WTC11 (cell line): ENCODE data around the gene GLRA3. TPM values are rescaled to one million over a fixed set of nuclear protein-coding genes. Genes with fewer than 3 reads are reported as not detected.

ENCODE experiments used
- ATAC-seq: fragments of 200-7000 bp; cut with Tn5 transposase; 2 replicates; pipeline ENCODE4 v1.10.0; 2021; ENCODE audit warnings: mild to moderate bottlenecking, moderate library complexity
- CTCF ChIA-PET: fragments of 300-600 bp; sonication (Branson Sonifier 250); formaldehyde crosslinking; loops from one replicate; lab custom pipeline; 2021; ENCODE audit warnings: antibody characterized with exemption; lab: Charles Lee
- POLR2A ChIA-PET: fragments of 350-600 bp; sonication (Branson Sonifier 250); formaldehyde crosslinking; loops from one replicate; lab custom pipeline; 2021; ENCODE audit warnings: antibody characterized with exemption; lab: Charles Lee
- DNase-seq: peaks from one replicate; pipeline ENCODE4 v3.0.0; 2021; ENCODE audit warnings: low spot score
- H3K27ac Mint-ChIP-seq: 2 replicates; pipeline ENCODE4 v1.8.0; 2021; ENCODE audit warnings: mixed read lengths
- H3K27me3 Mint-ChIP-seq: 2 replicates; pipeline ENCODE4 v1.8.0; 2021; ENCODE audit warnings: low read depth, mild to moderate bottlenecking, moderate library complexity, mixed read lengths
- H3K36me3 Mint-ChIP-seq: 2 replicates; pipeline ENCODE4 v1.8.0; 2021; ENCODE audit warnings: mixed read lengths
- H3K4me1 Mint-ChIP-seq: 2 replicates; pipeline ENCODE4 v1.8.0; 2022; ENCODE audit warnings: mixed read lengths
- H3K4me3 Mint-ChIP-seq: 2 replicates; pipeline ENCODE4 v1.8.0; 2021; ENCODE audit warnings: mild to moderate bottlenecking, moderate library complexity, mixed read lengths
- H3K9me3 Mint-ChIP-seq: 2 replicates; pipeline ENCODE4 v1.8.0; 2021; ENCODE audit warnings: mixed read lengths
- CBFB ChIP-seq: sonication (generic); formaldehyde crosslinking; IDR thresholded peaks from 2 replicates; pipeline ENCODE4 v1.8.1; 2022; ENCODE audit warnings: mild to moderate bottlenecking, low read depth, missing genetic modification reagents
- CREM ChIP-seq: sonication (generic); formaldehyde crosslinking; IDR thresholded peaks from 2 replicates; pipeline ENCODE4 v1.8.1; 2022; ENCODE audit warnings: mild to moderate bottlenecking, missing genetic modification reagents, moderate library complexity
- ELF4 ChIP-seq: sonication (generic); formaldehyde crosslinking; IDR thresholded peaks from 2 replicates; pipeline ENCODE4 v1.8.1; 2022; ENCODE audit warnings: low read depth, mild to moderate bottlenecking, moderate library complexity, missing genetic modification reagents
- EMX1 ChIP-seq: fragments of 250-450 bp; sonication (Bioruptor Pico); IDR thresholded peaks from 2 replicates; pipeline ENCODE4 v1.8.0; 2021; ENCODE audit warnings: mild to moderate bottlenecking
- FOXJ3 ChIP-seq: sonication (generic); formaldehyde crosslinking; IDR thresholded peaks from 2 replicates; pipeline ENCODE4 v1.9.0; 2021; ENCODE audit warnings: missing genetic modification reagents, mild to moderate bottlenecking, borderline replicate concordance
- JUN ChIP-seq: sonication (generic); formaldehyde crosslinking; IDR thresholded peaks from 2 replicates; pipeline ENCODE4 v1.8.0; 2023; ENCODE audit warnings: mild to moderate bottlenecking, missing genetic modification reagents
- NFYB ChIP-seq: sonication (generic); formaldehyde crosslinking; conservative IDR thresholded peaks from 2 replicates; pipeline ENCODE4 v1.8.0; 2022; ENCODE audit warnings: low read depth, missing genetic modification reagents
- TCF7 ChIP-seq: sonication (generic); formaldehyde crosslinking; IDR thresholded peaks from 2 replicates; pipeline ENCODE4 v1.8.0; 2022; ENCODE audit warnings: mild to moderate bottlenecking, low read depth, missing genetic modification reagents, moderate library complexity
- ZNF263 ChIP-seq: sonication (generic); formaldehyde crosslinking; IDR thresholded peaks from 2 replicates; pipeline ENCODE4 v1.8.1; 2022; ENCODE audit warnings: low read depth, mild to moderate bottlenecking, moderate library complexity, missing genetic modification reagents
- ZNF423 ChIP-seq: fragments of 250-450 bp; sonication (Bioruptor Pico); IDR thresholded peaks from 2 replicates; pipeline ENCODE4 v2.1.2; 2022; ENCODE audit warnings: mild to moderate bottlenecking, moderate library complexity
- total RNA-seq: library from RNA; stranded (reverse); gene quantifications from 3 replicates; pipeline ENCODE4 v1.2.3, GENCODE V29; 2021
- TF ChIP-seq, protein P1 (sequence below): fragments of 250-450 bp; sonication (Bioruptor Pico); IDR thresholded peaks from 2 replicates; pipeline ENCODE4 v1.9.0; 2021; ENCODE audit warnings: moderate library complexity, mild to moderate bottlenecking, inconsistent platforms, borderline replicate concordance
- TF ChIP-seq, protein P2 (sequence below): sonication (generic); formaldehyde crosslinking; IDR thresholded peaks from 2 replicates; pipeline ENCODE4 v1.8.1; 2022; ENCODE audit warnings: low read depth, missing genetic modification reagents, borderline replicate concordance
- TF ChIP-seq, protein P3 (sequence below): sonication (generic); formaldehyde crosslinking; IDR thresholded peaks from 2 replicates; pipeline ENCODE4 v1.8.0; 2023; ENCODE audit warnings: mild to moderate bottlenecking, missing genetic modification reagents
- TF ChIP-seq, protein P4 (sequence below): fragments of 250-450 bp; sonication (Bioruptor Pico); IDR thresholded peaks from 2 replicates; pipeline ENCODE4 v1.8.0; 2021; ENCODE audit warnings: mild to moderate bottlenecking
- TF ChIP-seq, protein P5 (sequence below): sonication (generic); formaldehyde crosslinking; IDR thresholded peaks from 2 replicates; pipeline ENCODE4 v1.8.1; 2022; ENCODE audit warnings: missing genetic modification reagents, borderline replicate concordance
- TF ChIP-seq, protein P6 (sequence below): sonication (generic); formaldehyde crosslinking; IDR thresholded peaks from 2 replicates; pipeline ENCODE4 v1.8.1; 2023; ENCODE audit warnings: mild to moderate bottlenecking, moderate library complexity, missing genetic modification reagents

Gene GLRA3
- total RNA-seq, 1 experiment from 2014 or later: 0.15 TPM

DNA sequence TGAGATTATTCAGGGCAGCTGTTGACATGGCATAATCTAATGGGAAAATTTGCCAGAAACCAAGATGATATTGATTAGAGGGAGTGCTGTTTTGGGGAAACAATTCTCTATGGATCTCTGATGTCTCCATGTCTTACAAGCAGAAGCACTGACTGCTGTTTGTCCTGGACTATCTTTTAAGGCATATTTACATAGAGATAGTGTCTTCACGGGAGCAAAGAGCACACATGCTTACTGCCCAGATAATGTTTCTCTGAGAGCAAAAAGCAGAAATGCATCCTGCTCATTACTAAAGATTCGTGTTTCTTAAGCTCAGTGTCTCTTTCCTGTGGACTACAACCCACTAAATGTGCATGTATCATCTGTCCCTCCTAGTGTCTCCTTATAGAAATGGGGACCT lies 41.3 kb upstream of the GLRA3 start (continued):
- TF ChIP-seq, protein P1, sequence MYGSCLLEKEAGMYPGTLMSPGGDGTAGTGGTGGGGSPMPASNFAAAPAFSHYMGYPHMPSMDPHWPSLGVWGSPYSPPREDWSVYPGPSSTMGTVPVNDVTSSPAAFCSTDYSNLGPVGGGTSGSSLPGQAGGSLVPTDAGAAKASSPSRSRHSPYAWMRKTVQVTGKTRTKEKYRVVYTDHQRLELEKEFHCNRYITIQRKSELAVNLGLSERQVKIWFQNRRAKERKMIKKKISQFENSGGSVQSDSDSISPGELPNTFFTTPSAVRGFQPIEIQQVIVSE (CRISPR knock-in tag): no peak
- TF ChIP-seq, protein P2, sequence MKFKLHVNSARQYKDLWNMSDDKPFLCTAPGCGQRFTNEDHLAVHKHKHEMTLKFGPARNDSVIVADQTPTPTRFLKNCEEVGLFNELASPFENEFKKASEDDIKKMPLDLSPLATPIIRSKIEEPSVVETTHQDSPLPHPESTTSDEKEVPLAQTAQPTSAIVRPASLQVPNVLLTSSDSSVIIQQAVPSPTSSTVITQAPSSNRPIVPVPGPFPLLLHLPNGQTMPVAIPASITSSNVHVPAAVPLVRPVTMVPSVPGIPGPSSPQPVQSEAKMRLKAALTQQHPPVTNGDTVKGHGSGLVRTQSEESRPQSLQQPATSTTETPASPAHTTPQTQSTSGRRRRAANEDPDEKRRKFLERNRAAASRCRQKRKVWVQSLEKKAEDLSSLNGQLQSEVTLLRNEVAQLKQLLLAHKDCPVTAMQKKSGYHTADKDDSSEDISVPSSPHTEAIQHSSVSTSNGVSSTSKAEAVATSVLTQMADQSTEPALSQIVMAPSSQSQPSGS: no peak
- TF ChIP-seq, protein P3, sequence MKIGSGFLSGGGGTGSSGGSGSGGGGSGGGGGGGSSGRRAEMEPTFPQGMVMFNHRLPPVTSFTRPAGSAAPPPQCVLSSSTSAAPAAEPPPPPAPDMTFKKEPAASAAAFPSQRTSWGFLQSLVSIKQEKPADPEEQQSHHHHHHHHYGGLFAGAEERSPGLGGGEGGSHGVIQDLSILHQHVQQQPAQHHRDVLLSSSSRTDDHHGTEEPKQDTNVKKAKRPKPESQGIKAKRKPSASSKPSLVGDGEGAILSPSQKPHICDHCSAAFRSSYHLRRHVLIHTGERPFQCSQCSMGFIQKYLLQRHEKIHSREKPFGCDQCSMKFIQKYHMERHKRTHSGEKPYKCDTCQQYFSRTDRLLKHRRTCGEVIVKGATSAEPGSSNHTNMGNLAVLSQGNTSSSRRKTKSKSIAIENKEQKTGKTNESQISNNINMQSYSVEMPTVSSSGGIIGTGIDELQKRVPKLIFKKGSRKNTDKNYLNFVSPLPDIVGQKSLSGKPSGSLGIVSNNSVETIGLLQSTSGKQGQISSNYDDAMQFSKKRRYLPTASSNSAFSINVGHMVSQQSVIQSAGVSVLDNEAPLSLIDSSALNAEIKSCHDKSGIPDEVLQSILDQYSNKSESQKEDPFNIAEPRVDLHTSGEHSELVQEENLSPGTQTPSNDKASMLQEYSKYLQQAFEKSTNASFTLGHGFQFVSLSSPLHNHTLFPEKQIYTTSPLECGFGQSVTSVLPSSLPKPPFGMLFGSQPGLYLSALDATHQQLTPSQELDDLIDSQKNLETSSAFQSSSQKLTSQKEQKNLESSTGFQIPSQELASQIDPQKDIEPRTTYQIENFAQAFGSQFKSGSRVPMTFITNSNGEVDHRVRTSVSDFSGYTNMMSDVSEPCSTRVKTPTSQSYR (CRISPR knock-in tag): no peak
- TF ChIP-seq ZNF423 (CRISPR knock-in tag) (no peak), NFYB (CRISPR knock-in tag) (no peak)

DNA sequence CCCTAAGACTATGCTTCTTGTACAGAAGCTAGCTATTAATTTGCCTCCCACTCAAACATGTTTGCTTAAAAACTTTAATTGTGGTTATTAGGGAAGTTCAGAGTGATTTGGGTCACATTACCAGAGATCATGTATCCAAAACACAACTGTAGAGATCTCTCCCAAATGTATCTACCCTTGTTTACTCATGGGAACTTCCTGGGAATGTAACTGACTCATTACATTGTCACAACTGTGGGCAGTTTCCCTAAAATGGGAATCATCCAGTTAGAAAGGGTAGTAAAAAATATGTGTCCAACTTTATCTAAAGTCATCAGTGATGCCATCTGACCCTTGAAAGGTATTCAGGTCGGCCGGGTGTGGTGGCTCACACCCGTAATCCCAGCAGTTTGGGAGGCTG lies 40.3 kb upstream of the GLRA3 start:
- H3K4me3 Mint-ChIP-seq: no peak overlapping the region
- TF ChIP-seq EMX1 (CRISPR knock-in tag): no peak
- TF ChIP-seq CBFB: no peak
- TF ChIP-seq, protein P4, sequence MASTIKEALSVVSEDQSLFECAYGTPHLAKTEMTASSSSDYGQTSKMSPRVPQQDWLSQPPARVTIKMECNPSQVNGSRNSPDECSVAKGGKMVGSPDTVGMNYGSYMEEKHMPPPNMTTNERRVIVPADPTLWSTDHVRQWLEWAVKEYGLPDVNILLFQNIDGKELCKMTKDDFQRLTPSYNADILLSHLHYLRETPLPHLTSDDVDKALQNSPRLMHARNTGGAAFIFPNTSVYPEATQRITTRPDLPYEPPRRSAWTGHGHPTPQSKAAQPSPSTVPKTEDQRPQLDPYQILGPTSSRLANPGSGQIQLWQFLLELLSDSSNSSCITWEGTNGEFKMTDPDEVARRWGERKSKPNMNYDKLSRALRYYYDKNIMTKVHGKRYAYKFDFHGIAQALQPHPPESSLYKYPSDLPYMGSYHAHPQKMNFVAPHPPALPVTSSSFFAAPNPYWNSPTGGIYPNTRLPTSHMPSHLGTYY (CRISPR knock-in tag): no peak
- no peak for TF ChIP-seq JUN
- no peak for TF ChIP-seq ELF4
- ATAC-seq (no peak), DNase-seq (no peak)
- H3K9me3 Mint-ChIP-seq: peaks cover 33% of the 10 kb centered on the region
- peaks cover 10% of the 10 kb centered on the region for H3K4me1 Mint-ChIP-seq
- ChIA-PET CTCF (no interaction called here), POLR2A (no interaction called here)
- H3K36me3 Mint-ChIP-seq: no peaks in the 10 kb centered on the region; the same call in 1 of the 2 replicates
- H3K27ac Mint-ChIP-seq: no peak overlapping the region
- H3K27me3 Mint-ChIP-seq: no peaks in the 10 kb centered on the region

DNA sequence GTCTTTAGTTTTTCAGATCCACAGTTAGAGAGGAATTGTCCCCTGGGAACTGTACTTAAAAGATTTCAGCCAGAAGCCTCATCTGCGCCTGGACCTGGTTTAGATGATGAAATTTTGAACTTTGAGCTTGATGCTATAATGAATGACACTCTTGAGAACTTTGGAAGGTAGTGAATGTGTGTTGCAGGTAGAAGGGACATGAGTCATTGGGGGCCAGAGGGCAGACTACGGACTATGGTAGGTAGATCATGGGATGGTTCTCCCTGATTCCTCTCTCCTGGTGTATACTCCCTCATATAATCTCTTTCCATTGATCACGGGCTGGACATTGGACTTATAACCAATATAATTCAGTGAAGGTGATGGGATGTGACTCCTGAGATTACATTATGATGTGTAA lies 38.9 kb upstream of the GLRA3 start:
- Mint-ChIP-seq H3K9me3 (peaks cover 33% of the 10 kb centered on the region), H3K27me3 (no peaks in the 10 kb centered on the region), H3K4me1 (peaks cover 10% of the 10 kb centered on the region), H3K36me3 (no peaks in the 10 kb centered on the region; the same call in 1 of the 2 replicates), H3K27ac (no peak overlapping the region), H3K4me3 (no peak overlapping the region)
- TF ChIP-seq CREM (no peak), FOXJ3 (CRISPR knock-in tag) (no peak), TCF7 (CRISPR knock-in tag) (no peak), ZNF263 (CRISPR knock-in tag) (no peak)
- TF ChIP-seq, protein P5, sequence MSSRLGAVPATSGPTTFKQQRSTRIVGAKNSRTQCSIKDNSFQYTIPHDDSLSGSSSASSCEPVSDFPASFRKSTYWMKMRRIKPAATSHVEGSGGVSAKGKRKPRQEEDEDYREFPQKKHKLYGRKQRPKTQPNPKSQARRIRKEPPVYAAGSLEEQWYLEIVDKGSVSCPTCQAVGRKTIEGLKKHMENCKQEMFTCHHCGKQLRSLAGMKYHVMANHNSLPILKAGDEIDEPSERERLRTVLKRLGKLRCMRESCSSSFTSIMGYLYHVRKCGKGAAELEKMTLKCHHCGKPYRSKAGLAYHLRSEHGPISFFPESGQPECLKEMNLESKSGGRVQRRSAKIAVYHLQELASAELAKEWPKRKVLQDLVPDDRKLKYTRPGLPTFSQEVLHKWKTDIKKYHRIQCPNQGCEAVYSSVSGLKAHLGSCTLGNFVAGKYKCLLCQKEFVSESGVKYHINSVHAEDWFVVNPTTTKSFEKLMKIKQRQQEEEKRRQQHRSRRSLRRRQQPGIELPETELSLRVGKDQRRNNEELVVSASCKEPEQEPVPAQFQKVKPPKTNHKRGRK (CRISPR knock-in tag): no peak
- TF ChIP-seq, protein P6, sequence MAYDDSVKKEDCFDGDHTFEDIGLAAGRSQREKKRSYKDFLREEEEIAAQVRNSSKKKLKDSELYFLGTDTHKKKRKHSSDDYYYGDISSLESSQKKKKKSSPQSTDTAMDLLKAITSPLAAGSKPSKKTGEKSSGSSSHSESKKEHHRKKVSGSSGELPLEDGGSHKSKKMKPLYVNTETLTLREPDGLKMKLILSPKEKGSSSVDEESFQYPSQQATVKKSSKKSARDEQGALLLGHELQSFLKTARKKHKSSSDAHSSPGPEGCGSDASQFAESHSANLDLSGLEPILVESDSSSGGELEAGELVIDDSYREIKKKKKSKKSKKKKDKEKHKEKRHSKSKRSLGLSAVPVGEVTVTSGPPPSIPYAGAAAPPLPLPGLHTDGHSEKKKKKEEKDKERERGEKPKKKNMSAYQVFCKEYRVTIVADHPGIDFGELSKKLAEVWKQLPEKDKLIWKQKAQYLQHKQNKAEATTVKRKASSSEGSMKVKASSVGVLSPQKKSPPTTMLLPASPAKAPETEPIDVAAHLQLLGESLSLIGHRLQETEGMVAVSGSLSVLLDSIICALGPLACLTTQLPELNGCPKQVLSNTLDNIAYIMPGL: no peak
- no peak for ATAC-seq
- ChIA-PET POLR2A (no interaction called here), CTCF (no interaction called here)
- no peak for DNase-seq
